ENCODE measurements around the gene PAK5.
"Not testable (repeated sequence)": the region's sequence is repeated elsewhere in the genome, so short reads cannot be mapped to it uniquely, and the experiment has no call there.

The PAK5 gene

DNA sequence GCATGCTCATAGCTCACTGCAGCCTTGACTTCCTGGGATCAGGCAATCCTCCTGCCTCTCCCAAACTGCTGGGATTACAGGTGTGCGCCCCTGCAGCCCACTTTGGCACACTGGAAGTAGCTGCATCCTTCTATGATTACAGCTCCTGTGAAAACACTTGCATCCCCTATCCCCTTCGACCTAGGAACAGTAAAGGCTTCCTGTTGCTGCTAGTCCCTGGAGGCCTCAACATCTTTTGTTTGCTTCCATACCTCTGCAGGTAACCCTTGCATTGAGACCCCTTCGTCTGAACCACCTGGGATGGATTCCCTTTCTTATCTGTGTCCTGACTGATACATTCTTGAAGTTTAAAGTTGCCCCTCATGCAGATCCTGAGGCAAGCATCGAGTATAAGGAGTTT, 152.4 kb downstream of the PAK5 start:
- no peak for DNase-seq (ENCODE audit: low read depth in 2 of 3, low spot score in 2 of 3)

DNA sequence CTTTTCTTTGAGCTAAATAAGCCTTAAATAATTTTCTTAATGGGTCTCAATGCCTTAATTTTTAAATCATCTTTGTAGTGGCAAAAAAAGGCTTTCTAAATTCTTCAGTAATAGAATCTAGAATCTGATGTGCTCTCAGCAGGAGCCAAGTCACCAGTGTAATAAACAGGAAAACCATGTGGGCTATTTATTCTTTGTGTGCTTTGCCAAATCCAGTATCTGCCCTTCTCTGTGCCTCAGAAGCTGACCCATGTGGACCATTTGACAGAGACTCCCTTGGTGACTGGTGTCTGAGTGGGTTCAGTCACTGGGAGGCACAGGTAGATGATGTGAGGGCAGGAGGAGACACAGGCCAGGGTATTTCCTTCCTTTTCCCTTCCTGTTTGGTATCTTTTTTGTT, 152.9 kb downstream of the PAK5 start:
- DNase-seq (ENCODE audit: low read depth in 2 of 3, low spot score in 2 of 3): no peak

DNA sequence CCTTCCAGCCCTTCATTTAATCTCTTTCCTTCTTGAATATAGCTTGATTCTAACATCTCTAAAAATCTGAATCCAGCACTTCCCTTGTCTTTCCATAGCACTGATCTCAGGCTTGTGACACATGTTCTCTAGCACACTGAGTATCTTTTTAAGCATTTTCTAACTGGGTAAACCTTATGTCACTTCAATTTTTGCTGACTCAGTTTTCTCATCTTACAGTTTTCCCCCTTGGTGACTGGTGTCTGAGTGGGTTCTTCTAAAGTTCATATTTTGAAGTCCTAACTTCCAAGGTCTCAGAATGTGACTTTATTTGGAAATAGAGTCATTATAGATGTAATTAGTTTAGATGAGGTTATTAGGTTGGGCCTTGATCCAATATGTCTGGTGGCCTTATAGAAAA, 153.9 kb downstream of the PAK5 start:
- no peak for DNase-seq (ENCODE audit: low read depth in 2 of 3, low spot score in 2 of 3)

DNA sequence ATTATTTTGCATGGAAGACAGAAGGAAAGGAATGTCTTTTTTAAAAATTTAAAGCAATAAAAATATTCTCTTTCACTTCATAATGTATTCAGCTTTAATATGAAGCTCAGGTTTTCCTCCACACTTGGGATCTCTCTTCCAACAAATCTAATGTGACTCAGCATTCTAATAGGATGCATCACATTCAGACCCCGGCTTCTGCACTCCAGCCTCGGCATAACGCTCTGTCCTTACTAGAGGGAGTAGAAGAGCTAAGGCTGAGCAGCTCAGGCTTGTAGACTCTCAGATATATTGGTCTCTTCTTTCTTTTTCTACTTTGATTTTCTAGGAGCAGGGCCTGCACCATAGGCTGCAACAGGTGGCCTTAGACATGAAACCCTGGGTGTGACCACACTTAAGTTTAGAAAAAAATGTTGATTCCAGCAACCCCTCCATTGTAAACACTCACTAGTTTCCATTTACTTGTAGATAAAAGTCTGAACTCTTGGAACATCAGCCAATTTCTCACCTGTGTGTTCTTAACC, 161.7 kb downstream of the PAK5 start:
- no peak for DNase-seq (ENCODE audit: low read depth in 2 of 3, low spot score in 2 of 3)

DNA sequence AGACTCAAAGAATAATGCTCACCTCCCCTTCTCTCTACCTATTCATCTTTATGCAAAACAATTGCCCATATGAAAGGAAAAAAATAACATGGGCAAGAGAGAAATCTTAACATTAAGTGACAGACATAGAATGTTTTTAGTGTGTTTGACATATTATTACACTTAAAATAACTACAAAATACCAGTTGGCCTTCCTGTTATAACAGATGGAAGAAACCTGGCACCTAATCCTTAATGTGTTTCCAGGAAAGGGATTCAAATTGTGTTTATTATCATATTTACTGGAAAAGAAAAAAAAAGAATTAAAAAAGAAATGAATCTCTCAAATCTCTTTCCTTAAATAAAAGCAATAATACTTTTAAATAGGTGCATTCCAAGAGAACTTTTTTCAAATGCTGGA, 165.9 kb downstream of the PAK5 start:
- DNase-seq (ENCODE audit: low read depth in 2 of 3, low spot score in 2 of 3): no peak

DNA sequence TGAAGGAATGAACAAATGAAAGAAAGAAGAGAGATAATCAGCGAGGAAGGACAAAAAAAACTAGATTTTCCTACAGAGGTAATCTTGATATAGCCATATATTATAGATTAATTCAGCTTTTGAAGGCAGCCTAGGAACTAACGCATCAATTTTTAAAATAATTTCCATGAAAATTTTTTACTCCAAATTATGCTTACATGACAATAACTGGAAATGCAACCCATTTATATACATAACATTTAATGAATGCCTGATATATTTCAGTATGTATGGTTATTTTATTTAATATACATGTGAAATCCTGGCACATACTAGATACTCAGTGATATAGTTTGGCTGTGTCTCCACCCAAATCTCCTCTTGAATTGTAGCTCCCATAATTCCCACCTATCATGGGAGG, 166.8 kb downstream of the PAK5 start:
- DNase-seq (ENCODE audit: low read depth in 2 of 3, low spot score in 2 of 3): no peak

DNA sequence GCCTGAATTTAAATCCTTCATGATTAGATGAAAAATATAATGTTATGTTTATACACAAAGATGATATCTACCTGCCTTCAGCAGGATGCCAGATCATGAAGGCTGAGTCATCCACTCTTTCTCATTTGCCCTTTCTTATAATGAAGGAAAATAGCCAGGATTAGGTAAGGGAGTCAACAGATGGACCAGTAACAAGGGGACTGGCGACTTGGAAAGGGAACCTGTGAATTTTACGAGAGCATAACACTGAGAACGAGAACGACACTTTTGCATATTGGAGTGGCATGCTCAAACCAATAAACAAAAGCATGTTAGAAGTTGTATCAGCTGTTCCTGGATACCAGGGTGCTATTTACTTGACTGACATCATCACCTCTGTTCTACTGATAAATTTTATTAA, 170.5 kb downstream of the PAK5 start:
- DNase-seq (ENCODE audit: low read depth in 2 of 3, low spot score in 2 of 3): no peak

DNA sequence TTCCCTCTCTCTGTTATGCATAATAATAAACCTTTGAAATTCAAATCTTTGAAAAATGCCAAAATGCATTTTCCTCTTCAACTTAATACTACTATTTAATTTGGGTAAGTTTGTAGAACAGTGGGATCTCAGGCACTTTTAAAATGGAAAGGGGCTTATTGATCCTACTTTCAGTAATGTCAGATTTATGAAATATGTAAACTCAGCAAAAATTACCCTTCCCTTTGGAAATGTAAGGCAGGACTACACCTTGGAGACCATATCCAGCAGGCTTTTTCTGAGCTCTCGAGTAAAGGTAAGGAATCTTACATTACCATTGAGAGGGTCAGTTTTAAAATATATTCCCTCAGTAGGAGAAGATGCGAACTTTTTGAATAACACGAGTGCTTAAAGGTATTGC, 175.5 kb downstream of the PAK5 start:
- no peak for DNase-seq (ENCODE audit: low read depth in 2 of 3, low spot score in 2 of 3)

DNA sequence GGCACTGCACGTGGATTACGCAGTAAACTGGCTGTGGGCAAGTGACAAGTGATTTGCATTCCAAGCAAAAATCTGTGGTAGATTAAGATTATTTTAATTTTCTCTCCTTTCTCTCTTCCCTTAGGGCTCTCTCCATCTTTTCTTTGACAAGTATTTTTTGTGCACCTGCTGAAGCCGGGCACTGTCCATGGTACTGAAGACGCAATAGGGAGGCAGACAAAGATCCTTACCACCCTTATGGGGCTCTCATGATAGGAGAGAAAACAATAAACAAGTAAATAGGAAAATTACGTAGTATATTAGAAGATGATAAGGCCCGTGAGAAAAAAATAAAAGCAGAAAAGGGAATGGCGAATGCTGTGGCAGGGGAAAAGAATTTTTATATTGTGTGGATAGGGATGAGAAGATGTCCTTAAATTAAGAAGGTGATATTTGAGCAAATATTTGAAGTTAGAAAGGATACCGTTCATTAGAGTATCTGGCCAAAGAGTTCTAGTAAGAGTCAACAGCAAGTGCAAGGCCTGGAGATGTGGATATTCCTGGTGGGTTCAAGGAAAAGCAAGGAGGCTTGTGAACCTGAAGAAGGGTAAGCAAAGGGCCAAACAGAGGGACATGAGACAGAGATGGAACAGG, 178.5 kb downstream of the PAK5 start:
- no peak for DNase-seq (ENCODE audit: low read depth in 2 of 3, low spot score in 2 of 3)

DNA sequence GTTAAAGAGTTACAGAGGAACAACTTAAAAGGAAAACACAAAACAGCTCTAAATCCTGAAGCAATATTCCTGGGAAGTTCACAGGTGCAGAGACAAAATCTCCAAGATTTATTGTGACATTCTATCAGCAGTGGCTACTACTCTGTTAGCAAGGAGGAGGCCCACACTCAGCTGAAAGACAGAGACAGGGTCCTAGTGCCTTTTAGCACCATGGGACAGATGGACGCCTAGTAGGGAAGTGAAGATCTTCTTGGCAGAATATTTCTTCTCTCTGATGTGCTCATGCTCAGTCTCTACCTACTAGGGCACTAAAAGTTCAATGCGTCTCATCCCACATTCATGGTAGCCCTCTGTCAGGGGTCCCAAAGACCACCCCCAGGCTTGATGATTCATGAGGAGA, 191.1 kb downstream of the PAK5 start:
- no peak for DNase-seq (ENCODE audit: low read depth in 2 of 3, low spot score in 2 of 3)

DNA sequence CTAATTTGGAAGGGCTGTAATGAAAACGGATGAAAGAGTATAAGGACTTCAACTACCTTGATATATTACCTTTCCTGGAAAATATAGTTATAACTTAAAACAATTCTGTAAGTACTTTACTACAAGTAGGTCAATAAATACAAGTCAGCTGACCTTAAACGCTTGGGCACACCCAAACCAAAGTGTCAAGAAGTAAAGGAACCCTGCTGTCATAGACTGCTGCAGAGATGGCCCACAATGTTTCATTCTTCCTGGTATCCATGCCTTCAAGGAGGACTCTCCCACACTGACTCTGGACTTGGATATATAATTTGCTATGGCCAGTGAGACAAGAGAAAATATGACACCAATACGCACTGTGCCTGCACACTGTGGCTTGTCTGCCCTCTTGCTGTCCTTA, 192.5 kb downstream of the PAK5 start:
- DNase-seq (ENCODE audit: low read depth in 2 of 3, low spot score in 2 of 3): no peak

DNA sequence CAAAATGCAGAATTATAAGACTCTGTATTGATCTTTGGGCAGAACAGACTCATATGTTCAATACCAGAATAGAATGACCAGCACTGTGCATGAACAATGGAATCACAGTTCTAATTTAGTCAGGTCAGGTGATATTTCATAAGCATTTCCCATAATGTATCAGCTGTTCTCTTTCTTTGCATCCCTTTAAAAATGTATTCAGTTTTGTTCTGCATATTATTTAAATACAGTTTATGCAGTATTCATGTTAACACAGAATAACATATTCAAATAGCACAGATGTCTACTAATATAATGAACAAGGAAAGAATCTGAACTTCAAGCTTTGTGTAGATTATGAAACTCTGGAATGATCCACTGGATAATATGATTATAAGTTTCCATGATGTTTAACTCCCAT, 196.0 kb downstream of the PAK5 start:
- DNase-seq (ENCODE audit: low read depth in 2 of 3, low spot score in 2 of 3): no peak

DNA sequence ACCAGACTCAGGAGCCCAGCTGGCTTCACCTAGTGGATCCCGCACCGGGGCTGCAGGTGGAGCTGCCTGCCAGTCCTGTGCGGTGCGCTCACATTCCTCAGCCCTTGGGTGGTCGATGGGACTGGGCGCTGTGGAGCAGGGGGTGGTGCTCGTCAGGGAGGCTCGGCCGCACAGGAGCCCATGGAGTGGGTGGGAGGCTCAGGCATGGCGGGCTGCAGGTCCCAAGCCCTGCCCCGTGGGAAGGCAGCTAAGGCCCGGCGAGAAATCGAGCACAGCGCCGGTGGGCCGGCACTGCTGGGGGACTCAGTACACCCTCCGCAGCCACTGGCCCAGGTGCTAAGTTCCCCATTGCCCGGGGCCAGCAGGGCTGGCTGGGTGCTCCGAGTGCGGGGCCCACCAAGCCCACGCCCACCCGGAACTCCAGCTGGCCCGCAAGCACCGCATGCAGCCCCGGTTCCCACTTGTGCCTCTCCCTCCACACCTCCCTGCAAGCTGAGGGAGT, 197.3 kb downstream of the PAK5 start:
- DNase-seq (ENCODE audit: low read depth in 2 of 3, low spot score in 2 of 3): not testable (repeated sequence)

DNA sequence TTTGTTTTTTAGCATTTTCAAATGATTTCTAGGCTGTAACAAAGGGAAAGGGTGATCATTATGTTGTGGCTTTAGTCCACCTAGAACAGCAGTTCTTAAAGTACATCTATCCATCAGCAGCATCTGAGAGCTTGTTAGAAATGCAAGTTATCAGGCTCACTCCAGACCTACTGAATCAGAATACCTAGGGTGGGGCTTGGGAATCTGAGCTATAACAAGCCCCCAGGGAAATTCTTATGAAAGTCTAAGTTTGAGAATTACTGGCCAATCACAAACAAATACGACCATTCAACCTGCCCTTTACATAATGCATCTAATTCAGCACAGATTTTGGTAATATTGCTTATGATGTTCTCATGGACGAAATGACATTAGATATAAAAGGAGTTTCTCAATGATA, 201.0 kb downstream of the PAK5 start:
- DNase-seq (ENCODE audit: low read depth in 2 of 3, low spot score in 2 of 3): no peak

DNA sequence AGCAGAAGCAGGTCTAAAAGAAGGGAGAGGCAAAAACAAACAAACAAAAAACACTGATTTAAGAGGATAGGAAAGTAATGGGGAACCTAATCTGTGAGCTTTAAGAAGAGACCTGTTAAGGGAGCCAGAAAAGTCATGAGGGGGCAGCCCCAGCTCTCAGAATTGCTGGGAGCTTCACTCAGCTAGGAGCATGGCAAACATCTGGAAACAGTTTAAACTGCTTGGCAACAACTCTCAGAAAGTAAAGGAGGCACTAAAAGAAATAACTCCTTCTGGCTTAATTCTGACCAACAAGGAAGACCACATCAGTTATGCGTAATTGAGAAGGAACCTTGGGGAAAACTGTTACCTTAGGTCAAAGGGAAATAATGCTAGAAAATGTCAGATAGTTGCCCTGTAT, 203.1 kb downstream of the PAK5 start:
- DNase-seq (ENCODE audit: low read depth in 2 of 3, low spot score in 2 of 3): no peak

DNA sequence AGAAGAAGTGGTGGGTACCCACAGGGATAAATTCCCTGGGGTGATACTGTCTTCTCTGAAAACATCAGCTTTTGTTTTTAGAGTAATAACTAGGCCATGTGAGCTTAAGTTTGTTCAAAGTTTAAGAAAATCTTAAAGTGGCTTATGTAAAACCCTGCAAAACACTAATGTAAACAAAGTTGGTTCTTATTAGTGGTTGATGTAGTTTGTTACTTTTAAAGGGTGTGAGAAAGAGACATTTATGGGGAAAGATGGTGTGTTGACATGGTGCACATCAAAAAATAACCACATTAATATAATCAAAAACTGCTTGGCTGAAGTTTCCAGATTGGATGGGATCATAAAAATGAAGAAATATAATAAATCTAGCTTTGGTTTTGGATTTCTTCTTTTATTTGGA, 204.5 kb downstream of the PAK5 start:
- no peak for DNase-seq (ENCODE audit: low read depth in 2 of 3, low spot score in 2 of 3)

DNA sequence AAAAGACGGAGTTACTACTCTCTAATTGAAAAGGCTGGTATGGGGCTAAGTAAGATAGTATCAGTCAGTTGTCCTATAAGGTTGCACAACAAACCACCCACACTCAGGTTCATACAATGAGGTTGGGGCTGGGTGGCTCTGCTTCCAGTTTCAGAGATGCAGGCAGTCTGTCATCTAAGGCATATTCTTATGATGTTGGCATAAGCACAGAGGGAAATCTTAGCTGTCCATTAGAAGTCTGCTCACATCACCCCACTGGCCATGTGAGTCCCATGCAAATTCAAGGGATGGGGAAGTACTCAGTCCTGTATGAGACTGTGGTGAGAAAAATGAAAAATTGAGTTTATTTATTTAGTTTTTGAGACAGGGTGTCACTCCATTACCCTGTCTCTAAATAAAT, 205.9 kb downstream of the PAK5 start:
- no peak for DNase-seq (ENCODE audit: low read depth in 2 of 3, low spot score in 2 of 3)

DNA sequence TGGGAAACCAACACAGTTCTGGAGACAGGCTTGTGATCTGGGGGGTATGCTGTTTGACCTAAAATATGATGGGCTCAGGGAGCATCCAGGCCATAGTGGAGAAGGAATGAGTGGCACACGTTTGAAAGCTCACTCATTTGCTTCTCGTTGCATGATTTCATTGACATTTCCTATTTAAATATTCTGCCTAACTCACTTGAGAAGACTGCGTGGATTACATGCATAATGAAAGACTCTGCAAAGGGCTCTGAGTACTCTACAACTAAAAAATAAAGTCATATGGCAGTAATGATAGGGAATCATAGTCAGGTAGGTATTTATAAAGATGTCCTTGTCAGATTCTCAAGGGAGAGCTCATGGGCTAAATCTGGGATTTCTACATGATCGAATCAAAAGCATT, 206.6 kb downstream of the PAK5 start:
- no peak for DNase-seq (ENCODE audit: low read depth in 2 of 3, low spot score in 2 of 3)

DNA sequence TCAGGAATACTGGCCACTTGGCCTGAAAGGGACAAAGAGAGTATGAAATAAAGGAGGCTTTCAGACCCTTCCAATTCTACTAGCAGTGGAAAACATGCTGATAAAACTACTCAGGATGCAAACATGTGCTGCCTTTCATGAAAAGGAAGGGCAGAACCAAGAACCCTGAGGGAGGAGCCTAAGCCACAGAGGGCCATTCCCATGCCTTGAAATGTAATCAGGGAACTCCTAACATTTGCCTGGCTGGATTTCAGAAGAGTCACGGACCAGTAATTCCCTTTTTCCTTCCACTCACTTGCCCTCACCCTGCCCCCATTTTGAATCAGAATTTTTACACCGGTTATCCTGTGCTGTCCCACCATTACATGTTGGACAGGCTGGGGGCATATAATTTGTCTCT, 208.3 kb downstream of the PAK5 start:
- no peak for DNase-seq (ENCODE audit: low read depth in 2 of 3, low spot score in 2 of 3)

DNA sequence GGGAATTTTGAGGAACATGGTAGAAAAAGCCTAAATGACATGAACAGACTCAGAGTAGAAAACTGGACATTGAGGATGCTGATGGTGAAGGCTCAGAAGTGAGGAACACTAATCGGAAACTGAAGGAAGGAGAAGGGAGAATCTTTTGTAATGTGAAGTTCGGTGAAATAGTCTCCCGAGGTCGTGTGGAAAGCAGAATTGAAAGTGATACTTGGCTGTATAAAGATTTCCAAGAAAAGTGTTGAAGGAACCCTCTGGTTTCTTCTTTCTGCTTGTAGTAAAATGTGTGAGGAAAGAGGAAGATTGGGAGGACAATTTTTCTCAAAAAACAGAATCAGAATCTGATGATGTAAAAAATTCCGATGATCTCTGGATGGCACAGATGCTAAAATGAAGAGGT, 209.0 kb downstream of the PAK5 start:
- no peak for DNase-seq (ENCODE audit: low read depth in 2 of 3, low spot score in 2 of 3)

DNA sequence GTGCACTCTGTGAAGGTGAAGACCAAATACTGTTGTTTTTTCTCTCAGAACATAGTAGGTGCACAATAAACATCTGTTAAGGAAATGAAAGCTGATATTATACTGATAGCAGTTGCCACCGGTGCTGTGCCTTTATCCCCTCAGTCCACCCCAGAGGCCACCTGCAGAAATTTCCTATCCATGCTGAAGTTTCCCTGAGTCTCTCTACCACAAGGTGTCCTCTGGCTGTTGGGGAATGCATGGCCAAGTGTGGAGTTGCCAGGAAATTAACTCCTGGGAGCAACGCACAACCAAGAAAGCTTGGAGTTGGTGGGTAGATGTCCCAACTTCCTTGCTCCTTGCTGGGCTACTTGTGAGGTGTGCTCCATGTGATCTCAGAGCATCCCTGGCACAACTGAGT, 210.3 kb downstream of the PAK5 start:
- DNase-seq (ENCODE audit: low read depth in 2 of 3, low spot score in 2 of 3): no peak

DNA sequence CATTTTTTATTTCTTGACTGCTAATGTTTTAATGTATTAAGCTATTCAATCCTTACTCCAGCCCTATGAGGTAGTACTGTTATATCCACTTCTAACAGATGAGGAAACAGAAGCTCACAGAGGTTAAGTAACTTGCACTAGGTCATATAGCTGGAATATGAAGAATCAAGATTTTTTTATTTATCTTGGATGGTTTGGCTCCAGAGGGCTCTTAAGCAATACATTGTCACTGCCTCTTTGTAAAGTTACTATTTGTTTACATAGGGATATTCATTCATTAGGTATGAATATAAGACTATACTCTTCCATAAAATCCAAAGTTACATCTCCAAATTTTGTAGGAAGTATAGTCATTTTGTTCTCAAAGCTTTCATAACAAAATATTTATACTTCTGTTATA, 210.7 kb downstream of the PAK5 start:
- no peak for DNase-seq (ENCODE audit: low read depth in 2 of 3, low spot score in 2 of 3)

DNA sequence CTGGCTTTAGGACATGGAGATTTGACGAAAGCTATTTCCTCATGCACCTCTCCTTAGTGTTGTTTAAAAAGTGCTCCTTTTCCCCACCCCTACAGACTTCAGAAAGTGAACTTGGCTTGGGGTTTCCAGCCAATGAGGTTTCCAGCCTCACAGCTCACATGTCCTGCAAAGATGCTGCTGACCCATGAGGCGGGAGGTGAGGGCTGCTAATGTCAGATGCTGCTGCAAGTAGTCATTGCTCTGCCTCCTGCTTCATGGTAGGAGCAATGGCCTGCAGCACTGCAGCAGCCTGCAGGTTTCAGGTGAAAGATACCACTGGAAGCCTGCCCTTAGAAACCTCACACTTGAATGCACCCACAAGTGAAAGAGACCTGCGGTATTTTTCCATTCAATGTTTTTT, 211.7 kb downstream of the PAK5 start:
- no peak for DNase-seq (ENCODE audit: low read depth in 2 of 3, low spot score in 2 of 3)

DNA sequence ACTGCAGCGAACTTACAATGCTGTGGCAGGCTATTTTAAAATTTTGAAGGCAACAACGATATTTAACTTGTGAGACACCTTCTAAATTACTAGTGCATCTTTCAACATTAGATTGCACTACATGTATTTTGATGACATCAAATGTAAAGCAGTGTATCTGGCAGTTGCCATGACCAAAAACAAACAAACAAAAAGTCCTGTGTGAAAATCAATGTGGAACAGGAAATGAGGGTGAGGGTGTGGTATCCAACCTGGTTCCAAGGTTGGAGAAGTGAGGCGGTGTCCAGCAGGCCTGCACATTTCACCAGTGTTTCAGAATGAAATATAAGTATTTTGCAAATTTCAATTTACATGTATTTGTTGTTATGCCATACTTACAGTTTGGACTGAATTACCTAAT, 212.5 kb downstream of the PAK5 start:
- no peak for DNase-seq (ENCODE audit: low read depth in 2 of 3, low spot score in 2 of 3)
